Heart right ventricle (tissue), 16 donors: Measurements from ENCODE around the gene LHX2. TPM values are rescaled to one million over a fixed set of nuclear protein-coding genes. Genes with fewer than 3 reads are reported as not detected.
"Not testable (repeated sequence)": the region's sequence is repeated elsewhere in the genome, so short reads cannot be mapped to it uniquely, and the experiment has no call there.

Experiments used
- ATAC-seq, 8 donors: fragments of 200-7000 bp; cut with Tn5 transposase; one replicate each; pipeline ENCODE4 v1.9.1; 2020; ENCODE audit warnings: mild to moderate bottlenecking in 8 of 8, moderate library complexity in 8 of 8, moderate number of reproducible peaks in 1 of 8
- DNase-seq, 2 donors: peaks; one replicate each; pipeline ENCODE4 v3.0.0-alpha.2; 2020
- H3K27ac ChIP-seq, 10 donors: fragments of 200-600 bp; sonication (generic) in 2 of 10; one replicate each; pipeline versions ENCODE4 v1.5.0 to v1.8.0; 2020 to 2022; ENCODE audit warnings: mild to moderate bottlenecking in 3 of 10
- H3K27me3 ChIP-seq, 7 donors: fragments of 200-600 bp; one replicate each; pipeline ENCODE4 v1.8.0; 2021 to 2022; ENCODE audit warnings: mild to moderate bottlenecking in 2 of 7
- H3K36me3 ChIP-seq, 9 donors: fragments of 200-600 bp; sonication (generic) in 1 of 9; one replicate each; pipeline versions ENCODE4 v1.5.0 to v1.8.0; 2020 to 2022; ENCODE audit warnings: mild to moderate bottlenecking in 2 of 9
- H3K4me1 ChIP-seq, 9 donors: fragments of 200-600 bp; sonication (generic) in 1 of 9; one replicate each; pipeline versions ENCODE4 v1.5.0 to v1.8.0; 2020 to 2022; ENCODE audit warnings: mild to moderate bottlenecking in 4 of 9
- H3K4me3 ChIP-seq, 10 donors: fragments of 200-600 bp; sonication (generic) in 2 of 10; one replicate each; pipeline versions ENCODE4 v1.5.0 to v1.8.0; 2020 to 2022; ENCODE audit warnings: mild to moderate bottlenecking in 7 of 10, moderate library complexity in 2 of 10
- H3K9me3 ChIP-seq, 11 donors: fragments of 200-600 bp in 10 of 11; sonication (generic) in 2 of 11; one replicate each; pipeline versions ENCODE4 v1.5.0 to v1.8.0; 2013 to 2022; ENCODE audit warnings: mild to moderate bottlenecking in 2 of 11, control low read depth in 1 of 11, moderate library complexity in 1 of 11
- WGBS, 2 donors: extraction: QIAGEN DNeasy Blood & Tissue Kit; methylation state at CpG; one replicate each; pipeline ENCODE4 v1.1.7; 2013; ENCODE audit warnings: inconsistent platforms in 1 of 2; 5-methylcytosine and 5-hydroxymethylcytosine counted together
- intact Hi-C, 10 donors: fragments of 100-400 bp; cut with DNase I; formaldehyde crosslinking; loops; one replicate each; pipeline versions ENCODE4 v1.11.1 to v1.14.2; 2022
- polyA plus RNA-seq, 2 donors: library from polyadenylated mRNA; stranded (reverse); fragments of 200-250 nt; gene quantifications; one replicate each; pipeline ENCODE4 v1.2.3, GENCODE V29; 2013
- total RNA-seq, 10 donors: library from RNA; stranded (reverse); fragmentation: NEBNext Ultra II Directional in 3 of 10; extraction: Animal tissue kit (Norgen Biotek cat#: 25700) in 3 of 10; gene quantifications; one replicate each; pipeline versions ENCODE4 v1.2.1 to v1.2.4, GENCODE V29; 2021 to 2023
- TF ChIP-seq, protein P1 (sequence below), 9 donors: fragments of 200-600 bp; sonication (generic) in 2 of 9; IDR thresholded peaks; one replicate each; pipeline versions ENCODE4 v1.5.0 to v1.8.0; 2021 to 2022; ENCODE audit warnings: antibody characterized with exemption in 9 of 9, mild to moderate bottlenecking in 5 of 9, moderate library complexity in 1 of 9
- donor health status: Arrhythmogenic right ventricular cardiomyopathy.
- donor health status: ischemic (EF 13 %, LVEDD 7.1; RV severe dilation, severe dysfunction).
- donor health status: healthy with polysubstance abuse.
- donor health status: DM: no; HTN: yes; CAD: no.
- donor health status: DM: no; HTN: no; CAD: no.
- donor health status: ischemic (EF 25% LVEDD 6.9; RV normal size, moderate dysfunction).
- donor health status: ischemic (EF 25% LVEDD 5.7; RV mildly dilated, moderate dysfunction).
- donor health status: healthy.
- donor health status: DM: yes; HTN: yes; CAD: no.
- donor health status: Ischemic cardiomyopathy.
- donor health status: ischemic (EF 35%, LVEDD 5.7; RV mildly dilated, moderate dysfunction).
- donor health status: nonischemic (EF 11% LVEDD 7.7; RV severe dilation, severe dysfunction).
- donor health status: DM: yes; HTN: yes; CAD: no.
- donor health status: PGD.
- donor health status: ischemic (EF 29% LVEDD 5.4; RV normal size, mild dysfunction).
- donor health status: nonischemic (EF 23%, LVEDD 6.1; RV moderate dilation, normal function).

LHX2 gene
- total and polyA plus RNA-seq, 12 donors, result 0.19 to 0.42 (median 0.37) TPM; not detected in 7

DNA sequence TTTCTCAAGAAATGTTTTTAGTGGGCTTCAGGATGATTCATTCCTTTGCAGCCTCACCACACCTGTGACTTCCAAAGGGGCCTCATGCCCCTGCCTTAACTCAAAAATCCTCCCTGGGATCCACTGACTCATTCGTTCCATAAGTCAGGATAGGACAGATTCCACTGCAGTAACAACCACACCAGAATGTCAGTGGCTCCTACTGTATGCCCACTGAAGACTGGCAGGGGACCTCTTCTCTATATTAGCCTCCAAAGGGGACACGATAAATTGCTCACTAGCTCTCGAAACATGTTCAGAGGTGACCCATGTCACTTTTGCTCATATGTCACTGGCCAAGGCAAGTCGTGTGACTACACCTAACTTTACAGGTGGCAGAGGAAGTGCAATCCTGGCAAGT is 25.7 kb upstream of the LHX2 start:
- Histone ChIP-seq H3K36me3 (no peaks in the 10 kb centered on the region), H3K9me3 (no peaks in the 10 kb centered on the region), H3K27ac (no peak overlapping the region), H3K4me3 (no peak overlapping the region), H3K4me1 (no peaks in the 10 kb centered on the region), H3K27me3 (peaks cover 0 to 57% (median 34%) of the 10 kb centered on the region in 7 donors)
- intact Hi-C loops, result no loop called here
- DNase-seq, result no peak
- TF ChIP-seq, protein P1, sequence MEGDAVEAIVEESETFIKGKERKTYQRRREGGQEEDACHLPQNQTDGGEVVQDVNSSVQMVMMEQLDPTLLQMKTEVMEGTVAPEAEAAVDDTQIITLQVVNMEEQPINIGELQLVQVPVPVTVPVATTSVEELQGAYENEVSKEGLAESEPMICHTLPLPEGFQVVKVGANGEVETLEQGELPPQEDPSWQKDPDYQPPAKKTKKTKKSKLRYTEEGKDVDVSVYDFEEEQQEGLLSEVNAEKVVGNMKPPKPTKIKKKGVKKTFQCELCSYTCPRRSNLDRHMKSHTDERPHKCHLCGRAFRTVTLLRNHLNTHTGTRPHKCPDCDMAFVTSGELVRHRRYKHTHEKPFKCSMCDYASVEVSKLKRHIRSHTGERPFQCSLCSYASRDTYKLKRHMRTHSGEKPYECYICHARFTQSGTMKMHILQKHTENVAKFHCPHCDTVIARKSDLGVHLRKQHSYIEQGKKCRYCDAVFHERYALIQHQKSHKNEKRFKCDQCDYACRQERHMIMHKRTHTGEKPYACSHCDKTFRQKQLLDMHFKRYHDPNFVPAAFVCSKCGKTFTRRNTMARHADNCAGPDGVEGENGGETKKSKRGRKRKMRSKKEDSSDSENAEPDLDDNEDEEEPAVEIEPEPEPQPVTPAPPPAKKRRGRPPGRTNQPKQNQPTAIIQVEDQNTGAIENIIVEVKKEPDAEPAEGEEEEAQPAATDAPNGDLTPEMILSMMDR (IDR thresholded peaks at IDR 0.05), result no peak
- 84 to 88% methylated on average over 4 of the region's 4 CpGs for WGBS, 2 donors
- ATAC-seq, result no peak

DNA sequence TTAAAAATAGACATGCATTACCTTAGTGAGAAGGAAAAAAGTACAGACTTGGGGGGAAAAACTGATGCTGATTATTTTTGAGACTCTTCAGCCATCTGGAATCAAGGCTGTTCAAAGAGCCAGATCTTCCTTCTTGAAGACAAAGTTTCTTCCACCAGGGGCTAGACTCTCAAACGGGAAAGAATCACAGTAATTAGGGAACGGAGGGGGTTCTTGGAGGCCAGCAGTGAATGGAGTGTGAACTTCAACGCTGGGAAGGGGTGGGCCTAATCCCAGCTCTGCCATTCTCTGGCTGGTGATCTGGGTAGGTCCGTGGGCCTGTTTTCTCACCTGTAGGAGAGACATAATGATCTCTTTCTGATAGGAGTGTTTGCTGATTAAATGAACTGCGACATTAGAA is 21.1 kb upstream of the LHX2 start:
- Histone ChIP-seq H3K4me1 (no peaks in the 10 kb centered on the region), H3K4me3 (no peak overlapping the region), H3K27me3 (peaks cover 0 to 59% (median 40%) of the 10 kb centered on the region in 7 donors), H3K36me3 (no peaks in the 10 kb centered on the region), H3K9me3 (no peaks in the 10 kb centered on the region), H3K27ac (no peak overlapping the region)
- 38 to 43% methylated on average over 5 of the region's 5 CpGs for WGBS, 2 donors
- intact Hi-C loops, result no loop called here
- no peak for DNase-seq
- TF ChIP-seq, protein P1 (IDR thresholded peaks at IDR 0.05), result no peak
- no peak for ATAC-seq

DNA sequence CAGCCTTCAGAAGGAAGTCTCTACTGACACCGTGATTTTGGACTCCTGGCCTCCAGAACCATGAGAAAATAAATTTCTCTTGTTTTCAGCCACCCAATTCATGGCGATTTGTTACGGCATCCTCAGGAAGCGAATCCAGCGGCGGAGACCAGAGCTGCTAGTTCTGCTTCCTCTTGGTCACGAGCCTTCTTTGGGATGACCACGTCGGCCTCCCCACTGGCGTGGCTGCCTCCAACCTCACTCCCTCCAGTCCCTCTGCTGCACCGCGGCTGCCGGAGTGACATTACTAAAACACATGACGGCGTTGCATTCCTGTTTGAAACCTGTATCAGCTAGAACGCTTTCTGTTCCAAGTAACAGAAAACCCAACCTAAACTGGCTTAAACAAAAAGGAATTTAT is 18.9 kb upstream of the LHX2 start:
- ATAC-seq, H3K9me3 ChIP-seq, intact Hi-C loops, H3K4me3 ChIP-seq, H3K36me3 ChIP-seq, DNase-seq, H3K27ac ChIP-seq: not testable (repeated sequence)
- peaks cover 0 to 14% (median 13%) of the 10 kb centered on the region in 9 donors for H3K4me1 ChIP-seq
- peaks cover 11 to 73% (median 62%) of the 10 kb centered on the region in 7 donors for H3K27me3 ChIP-seq
- WGBS, 2 donors, result 69 to 80% methylated on average over 10 of the region's 16 CpGs

DNA sequence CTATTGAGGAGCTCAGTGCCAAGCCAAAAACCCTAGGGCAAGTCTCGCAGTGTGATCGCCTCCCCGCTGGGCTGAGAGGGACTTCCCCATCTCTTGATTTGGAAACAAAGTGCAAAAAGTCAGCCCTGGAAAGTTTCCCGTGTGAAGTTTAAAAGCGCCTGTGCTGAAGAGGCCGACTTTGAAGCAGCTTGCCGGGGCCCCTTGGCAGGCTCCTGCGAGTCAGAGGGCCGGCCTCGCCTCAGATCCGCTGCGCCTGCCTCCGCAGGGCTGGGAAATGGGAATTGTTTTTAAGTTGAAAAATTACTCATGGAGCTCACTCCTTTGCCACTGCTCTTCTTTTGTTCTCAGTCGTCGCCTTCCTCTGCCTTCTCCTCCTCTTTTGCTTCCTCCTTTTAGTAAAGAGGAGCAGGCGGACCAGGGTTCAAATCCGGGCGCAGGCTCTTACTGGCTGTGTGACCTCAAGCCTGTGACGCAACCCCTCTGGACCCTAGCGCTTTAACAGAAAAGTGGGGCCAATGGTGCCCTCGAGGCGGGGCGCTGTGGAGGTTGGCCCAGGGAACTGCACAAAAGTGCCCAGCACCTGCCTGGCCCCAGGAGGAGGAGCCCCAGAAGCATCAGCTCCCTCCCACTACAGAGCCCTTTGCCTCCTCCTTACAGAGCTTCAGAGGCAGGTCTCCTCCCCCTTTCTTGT is 14.7 kb upstream of the LHX2 start:
- peak in 6 of 8 donors; percentile 23 to 43 (median 30) for ATAC-seq
- 9 to 11% methylated on average over 23 of the region's 23 CpGs for WGBS, 2 donors
- H3K27ac ChIP-seq, result no peak overlapping the region
- H3K9me3 ChIP-seq, result no peaks in the 10 kb centered on the region
- DNase-seq, result peak in 1 of 2 donors; percentile 13
- H3K36me3 ChIP-seq, result no peaks in the 10 kb centered on the region
- intact Hi-C loops, result no loop called here
- peaks cover 22 to 78% (median 76%) of the 10 kb centered on the region in 7 donors for H3K27me3 ChIP-seq
- peaks cover 2 to 37% (median 26%) of the 10 kb centered on the region in 9 donors for H3K4me1 ChIP-seq
- H3K4me3 ChIP-seq, result no peak overlapping the region
- TF ChIP-seq, protein P1 (IDR thresholded peaks at IDR 0.05), result no peak

DNA sequence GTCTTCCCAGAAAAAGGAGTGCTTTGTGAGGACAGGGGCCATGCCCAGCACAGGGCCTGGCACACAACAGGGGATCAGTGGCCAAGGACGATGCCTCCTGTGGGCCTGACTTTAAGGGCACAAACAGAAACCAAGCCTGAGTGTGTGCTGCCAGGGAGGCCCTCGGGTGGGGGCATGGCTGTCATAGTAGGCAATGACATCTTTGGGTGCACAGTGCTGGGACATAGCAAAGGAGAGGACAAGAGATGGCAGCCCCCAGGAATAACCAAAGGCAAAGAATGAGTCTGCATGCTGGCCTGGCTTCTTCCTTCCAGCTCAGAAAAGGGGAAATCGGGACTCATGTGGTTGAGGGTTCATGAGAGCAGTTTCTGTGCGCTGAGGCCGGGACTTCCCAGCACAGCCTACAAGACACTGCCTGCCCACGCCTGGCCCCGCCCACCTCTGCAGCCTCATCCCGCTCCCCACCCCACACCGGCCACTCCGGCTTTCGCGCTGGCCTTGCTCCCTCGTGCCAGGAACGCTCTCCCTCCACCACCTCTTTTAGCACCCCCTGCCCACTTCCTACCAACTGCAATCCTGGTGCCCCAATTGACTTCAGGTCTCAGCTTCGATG is 13.8 kb upstream of the LHX2 start:
- 6 to 9% methylated on average over 15 of the region's 15 CpGs for WGBS, 2 donors
- TF ChIP-seq, protein P1 (IDR thresholded peaks at IDR 0.05), result no peak
- DNase-seq (peak; percentile 44 to 50), ATAC-seq (peak; percentile 46 to 78 (median 65))
- no peak overlapping the region for H3K4me3 ChIP-seq
- H3K36me3 ChIP-seq, result no peaks in the 10 kb centered on the region
- peaks cover 2 to 37% (median 26%) of the 10 kb centered on the region in 9 donors for H3K4me1 ChIP-seq
- H3K27ac ChIP-seq, result peak overlapping the region in 1 of 10 donors; percentile 44
- intact Hi-C loops, result no loop called here
- H3K9me3 ChIP-seq, result no peaks in the 10 kb centered on the region
- H3K27me3 ChIP-seq, result peaks cover 22 to 87% (median 85%) of the 10 kb centered on the region in 7 donors
